Mesenchymal stem cell (in vitro differentiated cells and primary cell): ENCODE data around the gene IFNG.

Source experiments
- DNase-seq: peaks from one replicate; pipeline ENCODE4 v3.0.0-alpha.2; 2013
- H2AFZ ChIP-seq: one replicate; pipeline ENCODE4 v1.6.1; 2013; ENCODE audit warnings: low read depth, mild to moderate bottlenecking, control low read depth, inconsistent platforms, low read length, moderate library complexity
- H2AK5ac ChIP-seq: 2 replicates; pipeline ENCODE4 v1.6.1; 2013; ENCODE audit warnings: low read length, moderate library complexity, mild to moderate bottlenecking, inconsistent platforms; ENCODE audit not compliant: severe bottlenecking
- H2BK120ac ChIP-seq: one replicate; pipeline ENCODE4 v1.6.1; 2013; ENCODE audit warnings: low read depth, mild to moderate bottlenecking, inconsistent platforms, low read length, moderate library complexity
- H2BK12ac ChIP-seq, 2 experiments: one replicate each; pipeline ENCODE4 v1.6.1; 2013; ENCODE audit warnings: inconsistent platforms in 2 of 2, low read length in 2 of 2, mild to moderate bottlenecking in 2 of 2, moderate library complexity in 2 of 2, control low read depth in 1 of 2
- H2BK15ac ChIP-seq: one replicate; pipeline ENCODE4 v1.6.1; 2013; ENCODE audit warnings: mild to moderate bottlenecking, low read depth, inconsistent platforms; ENCODE audit not compliant: poor library complexity, severe bottlenecking
- H2BK5ac ChIP-seq: 2 replicates; pipeline ENCODE4 v1.6.1; 2013; ENCODE audit warnings: low read depth, mild to moderate bottlenecking, low read length, control low read depth, inconsistent platforms; ENCODE audit not compliant: poor library complexity, severe bottlenecking
- H3K14ac ChIP-seq, 2 experiments: one replicate each; pipeline ENCODE4 v1.6.1; 2013; ENCODE audit warnings: inconsistent platforms in 2 of 2, low read length in 2 of 2, control low read depth in 1 of 2, mild to moderate bottlenecking in 1 of 2, moderate library complexity in 1 of 2
- H3K18ac ChIP-seq, 2 experiments: one replicate each; pipeline ENCODE4 v1.6.1; 2013; ENCODE audit warnings: inconsistent platforms in 2 of 2, low read length in 2 of 2, control low read depth in 1 of 2, low read depth in 1 of 2, mild to moderate bottlenecking in 1 of 2
- H3K23ac ChIP-seq, 2 experiments: one replicate each; pipeline ENCODE4 v1.6.1; 2013; ENCODE audit warnings: inconsistent platforms in 2 of 2, low read length in 2 of 2, mild to moderate bottlenecking in 2 of 2, moderate library complexity in 2 of 2, control low read depth in 1 of 2
- H3K27ac ChIP-seq: 2 replicates; pipeline ENCODE4 v1.5.1; 2013; ENCODE audit warnings: mild to moderate bottlenecking, moderate library complexity, low read length, control low read depth, inconsistent platforms; ENCODE audit not compliant: poor library complexity, severe bottlenecking
- H3K27me3 ChIP-seq, 2 experiments: 2 replicates each; pipeline versions ENCODE4 v1.6.1 to v1.7.0; 2013; ENCODE audit warnings: low read length in 2 of 2, mild to moderate bottlenecking in 2 of 2, moderate library complexity in 2 of 2, control low read depth in 1 of 2, inconsistent platforms in 1 of 2; ENCODE audit not compliant: control insufficient read depth in 1 of 2, insufficient read depth in 1 of 2
- H3K36me3 ChIP-seq, 2 experiments: 2 replicates each; pipeline versions ENCODE4 v1.6.1 to v1.7.0; 2013; ENCODE audit warnings: low read length in 2 of 2, control low read depth in 1 of 2, inconsistent platforms in 1 of 2, low read depth in 1 of 2, mild to moderate bottlenecking in 1 of 2; ENCODE audit not compliant: insufficient read depth in 2 of 2, control insufficient read depth in 1 of 2
- H3K4ac ChIP-seq, 2 experiments: one replicate each; pipeline ENCODE4 v1.6.1; 2013; ENCODE audit warnings: inconsistent platforms in 2 of 2, low read length in 2 of 2, mild to moderate bottlenecking in 2 of 2, moderate library complexity in 2 of 2, control low read depth in 1 of 2, low read depth in 1 of 2
- H3K4me1 ChIP-seq: 2 replicates; pipeline ENCODE4 v1.6.1; 2013; ENCODE audit warnings: low read depth, low read length, control low read depth; ENCODE audit not compliant: control insufficient read depth, insufficient read depth
- H3K4me2 ChIP-seq: 2 replicates; pipeline ENCODE4 v1.6.1; 2013; ENCODE audit warnings: low read length, mild to moderate bottlenecking, inconsistent platforms; ENCODE audit not compliant: poor library complexity, severe bottlenecking
- H3K4me3 ChIP-seq, 2 experiments: 2 replicates each; pipeline versions ENCODE4 v1.5.1 to v1.7.0; 2013; ENCODE audit warnings: low read length in 2 of 2, mild to moderate bottlenecking in 2 of 2, control low read depth in 1 of 2, low read depth in 1 of 2; ENCODE audit not compliant: insufficient read depth in 1 of 2
- H3K79me1 ChIP-seq: replicated peaks from 2 replicates; pipeline ENCODE4 v1.6.1; 2013; ENCODE audit warnings: mild to moderate bottlenecking, control low read depth, low read length, inconsistent platforms; ENCODE audit not compliant: poor library complexity, severe bottlenecking
- H3K9ac ChIP-seq: 2 replicates; pipeline ENCODE4 v1.7.0; 2013; ENCODE audit warnings: mild to moderate bottlenecking, low read length, moderate library complexity
- H3K9me3 ChIP-seq: 2 replicates; pipeline ENCODE4 v1.7.0; 2013; ENCODE audit warnings: mild to moderate bottlenecking, low read length; ENCODE audit not compliant: control insufficient read depth
- H4K8ac ChIP-seq: one replicate; pipeline ENCODE4 v1.6.1; 2013; ENCODE audit warnings: inconsistent platforms, mild to moderate bottlenecking, low read length, moderate library complexity
- H4K91ac ChIP-seq: one replicate; pipeline ENCODE4 v1.6.1; 2013; ENCODE audit warnings: mild to moderate bottlenecking, low read length, inconsistent platforms
- WGBS: methylation state at CpG from one replicate; pipeline ENCODE4 v1.1.7; 2013; ENCODE audit warnings: mixed read lengths; 5-methylcytosine and 5-hydroxymethylcytosine counted together

The IFNG gene

DNA sequence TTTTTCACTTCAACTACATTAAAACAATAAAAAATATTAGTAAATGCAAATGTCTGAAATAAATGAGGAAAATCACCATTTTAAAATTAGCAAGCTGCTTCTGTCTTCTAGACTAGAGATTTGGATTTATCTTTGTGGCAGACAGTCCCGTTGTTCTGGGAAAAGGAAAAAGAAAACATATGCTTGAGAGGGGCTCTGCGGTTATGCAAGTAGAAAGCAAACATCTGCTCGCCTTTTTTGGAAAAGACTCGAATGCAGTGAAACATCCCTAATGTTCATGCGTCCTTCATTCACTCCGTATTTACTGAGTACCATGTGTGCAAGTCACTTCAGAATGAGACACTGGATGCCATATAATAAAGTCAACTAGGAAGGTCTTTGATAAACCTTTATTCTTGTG lies 44.9 kb downstream of the IFNG start:
- H3K4me2 ChIP-seq: no peak overlapping the region
- H2BK120ac ChIP-seq: no peak overlapping the region
- H3K36me3 ChIP-seq: no peaks in the 10 kb centered on the region
- no peaks in the 10 kb centered on the region for H3K4me1 ChIP-seq
- no peak overlapping the region for H4K8ac ChIP-seq
- H3K9me3 ChIP-seq: no peaks in the 10 kb centered on the region
- no peak overlapping the region for H3K14ac ChIP-seq
- H3K27me3 ChIP-seq: peaks cover 6 to 17% of the 10 kb centered on the region in 2 experiments
- H3K79me1 ChIP-seq: no peaks in the 10 kb centered on the region
- no peak overlapping the region for H3K23ac ChIP-seq
- no peak overlapping the region for H2AK5ac ChIP-seq
- no peak overlapping the region for H3K9ac ChIP-seq
- H2BK15ac ChIP-seq: no peak overlapping the region
- no peak overlapping the region for H2BK12ac ChIP-seq
- no peak overlapping the region for H3K18ac ChIP-seq
- 80% methylated on average over 6 of the region's 6 CpGs for WGBS
- no peak overlapping the region for H2AFZ ChIP-seq
- no peak for DNase-seq
- no peak overlapping the region for H2BK5ac ChIP-seq
- no peak overlapping the region for H4K91ac ChIP-seq
- no peak overlapping the region for H3K4me3 ChIP-seq
- H3K4ac ChIP-seq: no peak overlapping the region
- no peak overlapping the region for H3K27ac ChIP-seq

DNA sequence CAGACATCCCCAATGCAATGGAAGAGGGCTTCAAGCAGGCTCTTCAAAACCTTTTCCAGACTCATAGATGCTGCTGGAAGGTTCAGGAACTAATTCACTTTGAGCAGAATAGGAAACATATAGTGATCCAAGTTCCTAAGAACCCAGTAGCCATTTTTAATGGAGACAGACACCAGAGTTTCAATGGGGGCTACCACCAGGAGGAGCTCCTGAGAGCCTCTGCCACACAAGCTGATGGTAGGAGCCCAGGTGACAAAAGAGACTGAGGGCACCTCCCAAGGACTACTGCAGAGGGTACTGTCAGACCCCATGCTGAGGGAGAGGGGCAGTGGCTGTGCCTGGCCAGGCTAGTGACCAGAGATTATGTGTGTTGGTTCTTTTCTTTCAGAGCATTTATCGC lies 45.9 kb downstream of the IFNG start:
- no peak overlapping the region for H2BK120ac ChIP-seq
- no peaks in the 10 kb centered on the region for H3K36me3 ChIP-seq
- H3K18ac ChIP-seq: no peak overlapping the region
- no peaks in the 10 kb centered on the region for H3K4me1 ChIP-seq
- no peak for DNase-seq
- H3K4ac ChIP-seq: no peak overlapping the region
- H3K9ac ChIP-seq: no peak overlapping the region
- H3K27ac ChIP-seq: no peak overlapping the region
- no peak overlapping the region for H4K8ac ChIP-seq
- no peak overlapping the region for H2AFZ ChIP-seq
- no peak overlapping the region for H3K4me3 ChIP-seq
- H2BK15ac ChIP-seq: no peak overlapping the region
- H3K9me3 ChIP-seq: no peaks in the 10 kb centered on the region
- no peak overlapping the region for H3K4me2 ChIP-seq
- H2BK12ac ChIP-seq: no peak overlapping the region
- no peak overlapping the region for H3K14ac ChIP-seq
- H2BK5ac ChIP-seq: no peak overlapping the region
- no peak overlapping the region for H4K91ac ChIP-seq
- no peaks in the 10 kb centered on the region for H3K79me1 ChIP-seq
- peaks cover 6 to 17% of the 10 kb centered on the region in 2 experiments for H3K27me3 ChIP-seq
- H3K23ac ChIP-seq: no peak overlapping the region
- no CpG with 5 or more reads among the region's 1 CpG for WGBS
- H2AK5ac ChIP-seq: no peak overlapping the region

DNA sequence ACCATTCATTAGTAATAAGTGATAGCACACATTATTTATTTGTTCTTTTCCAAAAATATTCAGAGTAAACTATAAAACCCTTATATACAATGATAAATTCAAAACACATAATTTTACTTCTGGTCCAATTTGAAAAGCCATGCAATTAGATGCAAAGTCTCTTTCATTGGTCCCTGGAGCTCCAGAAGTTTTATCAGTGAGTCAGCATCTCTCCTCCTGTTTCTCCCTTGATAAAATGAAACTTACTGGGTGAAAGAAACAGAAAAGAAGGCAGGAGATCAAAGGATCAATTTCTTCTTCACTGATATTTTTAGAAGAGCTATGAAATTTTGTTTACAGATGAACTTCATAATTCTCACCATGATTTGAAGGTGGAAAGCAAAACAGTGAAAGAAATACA lies 47.5 kb downstream of the IFNG start:
- no peaks in the 10 kb centered on the region for H3K79me1 ChIP-seq
- no peaks in the 10 kb centered on the region for H3K9me3 ChIP-seq
- H3K4ac ChIP-seq: no peak overlapping the region
- H3K14ac ChIP-seq: no peak overlapping the region
- H3K4me1 ChIP-seq: no peaks in the 10 kb centered on the region
- no peak overlapping the region for H4K8ac ChIP-seq
- H2BK5ac ChIP-seq: no peak overlapping the region
- H2BK12ac ChIP-seq: no peak overlapping the region
- no peak overlapping the region for H2BK15ac ChIP-seq
- no peak overlapping the region for H3K18ac ChIP-seq
- H3K23ac ChIP-seq: no peak overlapping the region
- H2AFZ ChIP-seq: no peak overlapping the region
- no peak overlapping the region for H2BK120ac ChIP-seq
- H3K4me3 ChIP-seq: no peak overlapping the region
- no peak for DNase-seq
- H2AK5ac ChIP-seq: no peak overlapping the region
- no peak overlapping the region for H3K4me2 ChIP-seq
- H3K36me3 ChIP-seq: no peaks in the 10 kb centered on the region
- H3K9ac ChIP-seq: no peak overlapping the region
- H3K27me3 ChIP-seq: peaks cover 2 to 5% of the 10 kb centered on the region in 2 experiments
- H3K27ac ChIP-seq: no peak overlapping the region
- H4K91ac ChIP-seq: no peak overlapping the region

DNA sequence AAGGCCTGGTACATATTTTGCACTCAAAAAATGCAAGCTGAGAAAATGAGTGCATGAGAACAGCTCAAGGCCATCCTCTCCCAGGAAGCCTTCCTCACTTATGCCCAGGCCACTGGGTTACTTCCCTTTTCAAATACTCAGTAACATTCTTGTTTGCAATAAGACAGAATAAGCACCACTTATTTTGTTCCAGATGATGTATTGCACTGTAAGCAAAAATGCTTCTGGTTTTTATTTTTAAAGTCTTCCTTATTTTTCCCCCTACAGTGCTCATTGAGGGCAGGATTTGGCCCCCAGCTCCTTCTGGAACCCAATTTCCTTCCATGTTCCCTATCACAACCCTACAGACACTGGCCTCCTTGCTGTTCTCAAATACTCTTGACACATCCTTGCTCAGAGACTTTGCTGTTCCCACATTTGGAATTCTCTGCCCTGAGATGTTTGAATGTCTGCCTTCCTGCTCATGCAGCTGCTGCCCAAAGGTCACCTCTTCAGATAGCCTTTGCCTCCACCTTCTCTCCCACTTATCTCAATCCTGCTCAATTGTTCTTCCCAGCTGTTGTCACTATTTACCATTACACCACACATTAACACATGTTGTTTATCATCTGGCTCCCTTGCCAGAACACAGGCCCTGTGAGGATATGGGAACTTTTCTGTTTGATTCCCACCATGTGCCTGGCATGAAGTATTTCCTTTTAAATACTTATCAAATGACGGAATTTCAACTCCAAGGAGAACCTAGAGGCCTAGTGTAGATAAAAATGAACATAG lies 49.9 kb downstream of the IFNG start:
- no peak overlapping the region for H3K4me2 ChIP-seq
- no peak overlapping the region for H2AK5ac ChIP-seq
- H2BK12ac ChIP-seq: no peak overlapping the region
- no peak for DNase-seq
- no peak overlapping the region for H3K4me3 ChIP-seq
- H3K79me1 ChIP-seq: no peaks in the 10 kb centered on the region
- H2BK120ac ChIP-seq: no peak overlapping the region
- H3K23ac ChIP-seq: no peak overlapping the region
- no peak overlapping the region for H4K8ac ChIP-seq
- no peak overlapping the region for H2AFZ ChIP-seq
- H3K4me1 ChIP-seq: no peaks in the 10 kb centered on the region
- H3K14ac ChIP-seq: no peak overlapping the region
- H3K9me3 ChIP-seq: no peaks in the 10 kb centered on the region
- no peak overlapping the region for H3K9ac ChIP-seq
- no peak overlapping the region for H3K27ac ChIP-seq
- H3K4ac ChIP-seq: no peak overlapping the region
- no peak overlapping the region for H2BK5ac ChIP-seq
- no peak overlapping the region for H2BK15ac ChIP-seq
- H3K36me3 ChIP-seq: no peaks in the 10 kb centered on the region
- WGBS: no CpG with 5 or more reads among the region's 1 CpG
- H3K18ac ChIP-seq: no peak overlapping the region
- no peak overlapping the region for H4K91ac ChIP-seq
- peaks cover 0 to under 1% of the 10 kb centered on the region in 2 experiments for H3K27me3 ChIP-seq
